Body of pancreas (tissue), 4 donors: ENCODE measurements around the gene PECR. TPM values are rescaled to one million over a fixed set of nuclear protein-coding genes. Genes with fewer than 3 reads are reported as not detected.

Experiments used
- ATAC-seq: fragments of 150-250 bp; one replicate; pipeline ENCODE4 v1.9.1; 2016
- DNase-seq, 4 donors: peaks; one replicate each; pipeline ENCODE4 v3.0.0-alpha.2; 2019
- H3K27ac ChIP-seq, 4 donors: fragments of 200-600 bp; sonication (generic); 1 replicate in 3 of 4; 2 replicates in 1 of 4; pipeline versions ENCODE4 v1.5.1 to v1.6.1; 2016 to 2019; ENCODE audit warnings: mild to moderate bottlenecking in 1 of 4, mixed read lengths in 1 of 4, moderate library complexity in 1 of 4
- H3K27me3 ChIP-seq, 2 donors: fragments of 200-600 bp; sonication (generic); one replicate each; pipeline ENCODE4 v1.6.0; 2016; ENCODE audit warnings: mild to moderate bottlenecking in 1 of 2
- H3K36me3 ChIP-seq, 2 donors: fragments of 200-600 bp; sonication (generic); replicated peaks in 1 of 2; 2 replicates each; pipeline ENCODE4 v1.5.1; 2016; ENCODE audit warnings: low read depth in 2 of 2; ENCODE audit not compliant: insufficient read depth in 1 of 2
- H3K4me1 ChIP-seq: fragments of 200-600 bp; sonication (generic); one replicate; pipeline ENCODE4 v1.6.0; 2016
- H3K4me3 ChIP-seq, 2 donors: fragments of 200-600 bp; sonication (generic); 1 replicate in 1 of 2; 2 replicates in 1 of 2; pipeline ENCODE4 v1.5.1; 2016 to 2019
- H3K9me3 ChIP-seq, 3 donors: fragments of 200-600 bp; sonication (generic); 1 replicate in 2 of 3; 2 replicates in 1 of 3; pipeline ENCODE4 v1.5.1; 2016
- CTCF ChIP-seq, 7 experiments: fragments of 450-650 bp in 4 of 7; fragments of 200-600 bp in 3 of 7; sonication (generic) in 3 of 7; IDR thresholded peaks; one replicate each; pipeline ENCODE4 v1.5.1; 2016 to 2019; ENCODE audit warnings: antibody characterized with exemption in 7 of 7
- POLR2A ChIP-seq, 3 donors: fragments of 450-650 bp; IDR thresholded peaks; one replicate each; pipeline ENCODE4 v1.6.1; 2016; ENCODE audit warnings: antibody characterized with exemption in 3 of 3, mild to moderate bottlenecking in 2 of 3
- WGBS, 2 donors: methylation state at CpG; one replicate each; pipeline ENCODE4 v1.1.5; 2017; 5-methylcytosine and 5-hydroxymethylcytosine counted together
- intact Hi-C: fragments of 100-400 bp; cut with DNase I; formaldehyde crosslinking; loops from one replicate; pipeline ENCODE4 v1.15.1; 2023
- total RNA-seq, 2 donors: library from RNA; depleted of rRNA; stranded (reverse); fragments of >200 nt; gene quantifications; one replicate each; pipeline ENCODE4 v1.1.0, GENCODE V29; 2016

The PECR gene
- total RNA-seq, 2 donors from 2014 or later: 5.9 to 6.5 TPM

- TF ChIP-seq POLR2A (IDR thresholded peaks at IDR 0.05): no peak
- no peak for TF ChIP-seq CTCF (IDR thresholded peaks at IDR 0.05)
- Histone ChIP-seq H3K27ac (peak overlapping the region in 1 of 4 donors; percentile 93), H3K27me3 (no peaks in the 10 kb centered on the region), H3K9me3 (no peaks in the 10 kb centered on the region), H3K4me1 (peaks cover 45% of the 10 kb centered on the region), H3K4me3 (no peak overlapping the region), H3K36me3 (peaks cover 0 to 6% of the 10 kb centered on the region in 2 donors)
- ATAC-seq (no peak), DNase-seq (no peak)
- intact Hi-C loops: no loop called here
- 3 to 10% methylated on average over 1 of the region's 1 CpG for WGBS, 2 donors
These were observed 29.0 kb upstream of the PECR start for GRCh38 chr2:216110620-216111019.

- H3K9me3 ChIP-seq: no peaks in the 10 kb centered on the region
- peak overlapping the region; percentile 76 to 83 for H3K4me3 ChIP-seq
- TF ChIP-seq POLR2A (IDR thresholded peaks at IDR 0.05) (no peak), CTCF (IDR thresholded peaks at IDR 0.05) (peak in 6 of 7 experiments; percentile 13 to 52 (median 32))
- H3K27ac ChIP-seq: peak overlapping the region; percentile 73 to 93 (median 81)
- intact Hi-C loops: no loop called here
- peaks cover 41% of the 10 kb centered on the region for H3K4me1 ChIP-seq
- H3K36me3 ChIP-seq: peaks cover 0 to 6% of the 10 kb centered on the region in 2 donors
- ATAC-seq (no peak), DNase-seq (no peak)
- H3K27me3 ChIP-seq: no peaks in the 10 kb centered on the region
- 2 to 3% methylated on average over 10 of the region's 10 CpGs for WGBS, 2 donors
These were observed 28.5 kb upstream of the PECR start for GRCh38 chr2:216109962-216110614.

GRCh38 chr2:216108967-216109921 is 27.6 kb upstream of the PECR start, which contains the start of gene XRCC5:
Gene XRCC5 (plus strand): TSS chr2:216109348. CDS start chr2:216109437, 89 bp downstream.
- ATAC-seq (peak; percentile 100), DNase-seq (peak; percentile 95 to 99 (median 98))
- peak within 1 kb of the TSS; percentile 73 to 93 (median 81) for H3K27ac ChIP-seq
- H3K27me3 ChIP-seq: no peaks in the 10 kb centered on the region
- peaks cover 0 to 6% of the 10 kb centered on the region in 2 donors for H3K36me3 ChIP-seq
- intact Hi-C loops: no loop called here
- H3K9me3 ChIP-seq: no peaks in the 10 kb centered on the region
- peak in 2 of 3 donors; percentile 81 to 83 for TF ChIP-seq POLR2A (IDR thresholded peaks at IDR 0.05)
- peak in 2 of 7 experiments; percentile 3 to 4 for TF ChIP-seq CTCF (IDR thresholded peaks at IDR 0.05)
- WGBS, 2 donors: 0% methylated on average over 36 to 57 of the region's 57 CpGs
- H3K4me3 ChIP-seq: peak within 1 kb of the TSS; percentile 76 to 83
- H3K4me1 ChIP-seq: peaks cover 37% of the 10 kb centered on the region

GRCh38 chr2:216108310-216108966 is 26.8 kb upstream of the PECR start:
- peak overlapping the region in 3 of 4 donors; percentile 73 to 93 (median 88) for H3K27ac ChIP-seq
- 53 to 62% methylated on average over 6 of the region's 6 CpGs for WGBS, 2 donors
- H3K4me3 ChIP-seq: no peak overlapping the region
- peaks cover 0 to 4% of the 10 kb centered on the region in 2 donors for H3K36me3 ChIP-seq
- peaks cover 29% of the 10 kb centered on the region for H3K4me1 ChIP-seq
- DNase-seq (no peak), ATAC-seq (no peak)
- no peaks in the 10 kb centered on the region for H3K9me3 ChIP-seq
- no peak for TF ChIP-seq POLR2A (IDR thresholded peaks at IDR 0.05)
- TF ChIP-seq CTCF (IDR thresholded peaks at IDR 0.05): no peak
- intact Hi-C loops: no loop called here
- H3K27me3 ChIP-seq: no peaks in the 10 kb centered on the region
